GM19372 (cell line): Measurements from ENCODE around the gene BPTF.
"Not testable (repeated sequence)": the region's sequence is repeated elsewhere in the genome, so short reads cannot be mapped to it uniquely, and the experiment has no call there.

Experiments used
- ATAC-seq: cut with Tn5 transposase; IDR thresholded peaks from one replicate; pipeline ENCODE4 v1.9.1; 2021; ENCODE audit warnings: mild to moderate bottlenecking, low read depth, moderate library complexity; ENCODE audit not compliant: unreplicated experiment

The BPTF gene

DNA sequence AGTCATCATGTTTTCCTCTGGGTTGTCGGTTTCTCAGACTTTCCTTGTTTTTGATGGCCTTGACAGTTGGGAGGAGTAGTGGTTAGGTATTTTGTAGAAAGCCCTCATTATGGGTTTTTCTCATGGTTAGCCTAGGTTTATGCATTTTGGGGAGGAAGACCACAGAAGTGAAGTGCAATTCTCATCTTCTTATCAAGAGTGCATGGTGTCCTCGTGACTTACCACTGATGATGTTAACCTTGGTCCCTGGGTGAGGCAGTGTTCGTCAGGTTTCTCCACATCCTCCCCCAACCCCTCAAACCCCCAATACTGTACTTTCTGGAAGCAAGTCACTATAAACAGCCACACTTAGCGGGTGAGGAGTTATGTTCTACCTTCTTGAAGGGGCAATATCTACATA is 42.3 kb downstream of the BPTF start:
- no peak for ATAC-seq

DNA sequence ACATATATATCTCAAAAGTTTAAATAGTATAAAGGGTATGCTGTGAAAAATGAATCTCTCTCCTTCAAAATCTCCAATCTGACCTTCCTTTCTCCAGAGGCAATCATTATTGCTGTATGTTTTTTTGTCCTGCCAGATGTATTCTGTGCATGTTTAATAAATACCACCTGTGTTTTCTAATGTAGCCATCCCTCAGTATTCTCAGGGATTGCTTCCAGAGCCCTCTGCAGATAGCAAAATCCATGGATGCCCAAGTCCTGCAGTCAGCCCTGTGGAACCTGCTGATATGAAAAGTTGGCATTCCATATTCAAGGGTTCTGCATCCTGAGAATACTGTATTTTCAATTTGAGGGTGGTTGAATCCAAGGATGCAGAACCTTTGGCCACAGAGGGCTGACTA is 42.9 kb downstream of the BPTF start:
- no peak for ATAC-seq

DNA sequence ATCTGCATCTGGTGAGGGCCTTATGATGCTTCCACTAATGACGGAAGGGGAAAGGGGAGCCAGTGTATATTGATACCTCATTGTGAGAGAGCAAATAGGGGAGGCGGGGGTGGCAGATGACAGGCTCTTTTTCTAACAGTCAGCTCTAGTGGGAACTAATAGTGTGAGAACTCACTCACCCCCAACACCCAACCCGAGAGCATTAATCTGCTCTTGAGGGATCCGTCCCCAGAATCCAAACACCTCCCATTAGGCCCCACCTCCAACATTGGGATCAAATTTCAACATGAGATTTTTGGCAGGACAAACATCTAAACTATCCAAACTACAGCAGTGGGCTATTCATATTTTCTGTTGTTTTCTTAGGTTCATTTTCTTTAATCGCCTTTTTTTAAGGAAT is 54.4 kb downstream of the BPTF start:
- ATAC-seq: no peak

DNA sequence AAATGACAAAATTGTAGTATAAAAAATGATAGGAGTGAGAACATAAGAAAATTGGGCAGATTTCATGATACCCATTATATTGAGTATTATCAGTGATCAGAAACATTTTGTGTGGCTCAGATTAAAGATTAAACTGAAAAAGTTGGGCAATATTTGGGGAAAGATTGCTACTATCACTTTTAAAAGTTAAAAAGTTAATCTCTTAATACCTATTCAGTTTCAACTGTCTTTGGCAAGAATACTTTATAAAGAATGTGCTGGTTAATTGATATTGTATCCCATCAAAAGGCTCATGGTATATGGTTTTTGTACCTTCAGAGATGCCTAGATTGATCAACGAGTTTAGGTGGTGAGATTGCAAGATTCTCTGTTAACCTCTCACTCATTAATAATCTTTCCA is 55.8 kb downstream of the BPTF start:
- ATAC-seq: no peak

DNA sequence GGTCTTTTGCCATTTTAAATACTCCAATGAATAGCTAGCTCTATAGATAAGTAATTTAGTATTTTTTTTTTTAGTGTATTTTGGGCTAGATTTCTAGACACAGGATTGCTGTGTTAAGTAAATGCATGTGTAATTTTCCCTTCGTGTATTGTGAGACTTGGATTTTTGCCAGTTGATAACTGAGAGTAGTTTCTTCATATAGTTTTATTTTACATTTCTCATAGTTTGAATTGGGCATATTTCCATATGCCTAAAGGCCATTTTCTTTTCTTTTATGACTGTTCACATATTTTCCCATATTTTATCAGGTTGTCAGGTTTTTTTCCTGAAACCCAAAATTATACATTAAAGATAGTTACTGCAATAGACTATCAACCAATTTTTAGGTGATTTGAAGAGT is 59.4 kb downstream of the BPTF start:
- no peak for ATAC-seq

DNA sequence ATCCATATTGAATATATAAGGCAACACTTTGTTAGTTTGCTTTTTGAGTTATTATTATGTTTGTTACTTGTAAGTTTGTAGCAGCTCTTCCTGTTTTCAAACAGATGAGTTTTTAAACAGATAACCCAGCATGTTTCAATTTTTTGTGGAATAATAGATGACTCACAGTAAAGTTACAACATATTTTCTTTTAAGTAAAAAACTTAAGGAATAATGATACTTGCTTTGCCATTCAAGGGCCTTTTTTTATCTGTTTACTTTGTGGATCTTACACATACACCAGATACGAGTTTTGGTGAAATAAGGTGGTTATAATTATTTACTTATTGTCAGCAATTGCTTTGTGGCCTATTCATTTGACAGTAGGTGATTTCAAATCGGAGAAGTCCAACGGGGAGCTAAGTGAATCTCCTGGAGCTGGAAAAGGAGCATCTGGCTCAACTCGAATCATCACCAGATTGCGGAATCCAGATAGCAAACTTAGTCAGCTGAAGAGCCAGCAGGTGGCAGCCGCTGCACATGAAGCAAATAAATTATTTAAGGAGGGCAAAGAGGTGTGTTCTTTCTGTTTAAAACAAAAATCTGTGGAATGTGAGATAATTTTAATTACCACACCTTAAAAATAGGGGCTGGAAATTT is 66.3 kb downstream of the BPTF start:
- ATAC-seq: no peak

DNA sequence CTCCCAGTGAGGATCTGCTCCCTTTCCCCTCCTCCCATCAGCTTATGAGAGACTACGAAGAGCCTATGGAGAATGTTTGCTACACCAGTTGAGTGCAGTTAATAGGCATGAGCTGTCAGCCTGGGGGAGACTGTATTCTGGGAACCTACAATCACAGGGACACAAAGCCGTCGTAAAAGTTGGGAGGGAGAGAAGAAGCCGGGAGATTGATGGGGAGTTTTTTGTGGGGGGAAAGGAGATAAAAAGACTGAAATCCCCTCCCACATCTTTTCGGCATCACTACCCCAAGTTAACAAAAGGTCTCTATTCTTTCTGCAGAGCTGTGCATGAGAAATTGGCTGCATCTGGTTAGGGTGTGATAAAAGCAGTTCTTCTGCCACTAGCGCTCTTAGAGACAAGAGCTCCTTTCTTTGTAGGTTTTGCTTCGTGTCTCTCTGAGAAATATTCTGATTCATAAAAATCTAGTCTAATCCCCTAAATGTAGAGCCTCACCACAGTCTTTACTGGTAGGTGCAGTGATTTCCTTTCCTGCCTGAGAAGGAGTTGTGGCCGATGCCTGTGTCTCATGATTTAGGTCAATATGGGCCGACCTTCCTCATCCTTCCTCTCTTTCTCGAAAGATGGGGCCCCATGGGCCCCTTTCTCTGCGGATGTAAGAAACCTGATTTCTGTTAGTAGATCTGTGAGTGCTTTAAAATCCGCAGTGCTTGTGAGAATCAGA is 77.4 kb downstream of the BPTF start:
- no peak for ATAC-seq

DNA sequence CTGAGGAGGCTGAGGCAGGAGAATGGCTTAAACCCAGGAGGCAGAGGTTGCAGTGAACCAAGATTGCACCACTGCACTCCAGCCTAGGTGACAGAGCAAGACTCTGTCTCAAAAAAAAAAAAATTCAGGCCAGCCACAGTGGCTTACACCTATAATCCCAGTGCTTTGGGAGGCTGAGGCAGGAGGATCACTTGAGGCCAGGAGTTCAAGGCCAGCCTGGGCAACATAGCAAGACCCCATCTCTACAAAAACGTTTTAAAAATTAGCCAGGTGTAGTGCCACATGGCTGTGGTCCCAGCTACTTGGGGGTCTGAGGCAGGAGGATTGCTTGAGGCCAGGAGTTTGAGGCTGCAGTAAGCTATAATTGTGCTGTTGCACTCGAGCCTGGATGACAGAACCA is 80.0 kb downstream of the BPTF start:
- not testable (repeated sequence) for ATAC-seq

DNA sequence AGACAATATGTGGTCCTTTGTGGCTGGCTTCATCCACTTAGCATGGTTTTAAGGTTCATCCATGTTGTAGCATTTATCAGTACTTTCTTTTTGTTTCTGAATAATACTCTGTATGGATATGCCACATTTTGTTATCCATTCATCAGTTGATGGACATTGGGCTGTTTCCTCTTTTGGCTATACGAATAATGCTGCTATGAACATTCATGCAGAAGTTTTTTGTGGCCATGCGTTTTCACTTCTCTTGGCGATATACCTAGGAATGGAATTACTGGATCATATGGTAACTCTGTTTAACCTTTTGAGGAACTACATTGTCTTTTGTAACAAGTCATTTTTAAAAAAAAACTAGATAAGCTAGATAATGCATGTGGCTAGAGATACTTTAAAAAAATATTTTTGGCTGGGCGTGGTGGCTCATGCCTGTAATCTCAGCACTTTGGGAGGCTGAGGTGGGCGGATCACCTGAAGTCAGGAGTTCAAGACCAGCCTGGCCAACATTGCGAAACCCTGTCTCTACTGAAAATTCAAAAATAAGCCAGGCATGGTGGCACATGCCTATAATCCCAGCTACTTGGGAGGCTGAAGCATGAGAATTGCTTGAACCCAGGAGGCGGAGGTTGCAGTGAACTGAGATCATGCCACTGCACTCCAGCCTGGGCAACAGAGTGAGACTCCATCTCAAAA is 85.0 kb downstream of the BPTF start:
- ATAC-seq: not testable (repeated sequence)

DNA sequence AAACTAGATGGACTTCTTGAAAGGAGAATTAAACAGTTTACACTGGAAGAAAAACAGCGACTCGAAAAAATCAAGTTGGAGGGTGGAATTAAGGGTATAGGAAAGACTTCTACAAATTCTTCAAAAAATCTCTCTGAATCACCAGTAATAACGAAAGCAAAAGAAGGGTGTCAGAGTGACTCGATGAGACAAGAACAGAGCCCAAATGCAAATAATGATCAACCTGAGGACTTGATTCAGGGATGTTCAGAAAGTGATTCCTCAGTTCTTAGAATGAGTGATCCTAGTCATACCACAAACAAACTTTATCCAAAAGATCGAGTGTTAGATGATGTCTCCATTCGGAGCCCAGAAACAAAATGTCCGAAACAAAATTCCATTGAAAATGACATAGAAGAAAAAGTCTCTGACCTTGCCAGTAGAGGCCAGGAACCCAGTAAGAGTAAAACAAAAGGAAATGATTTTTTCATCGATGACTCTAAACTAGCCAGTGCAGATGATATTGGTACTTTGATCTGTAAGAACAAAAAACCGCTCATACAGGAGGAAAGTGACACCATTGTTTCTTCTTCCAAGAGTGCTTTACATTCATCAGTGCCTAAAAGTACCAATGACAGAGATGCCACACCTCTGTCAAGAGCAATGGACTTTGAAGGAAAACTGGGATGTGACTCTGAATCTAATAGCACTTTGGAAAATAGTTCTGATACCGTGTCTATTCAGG is 85.9 kb downstream of the BPTF start:
- ATAC-seq: no peak

DNA sequence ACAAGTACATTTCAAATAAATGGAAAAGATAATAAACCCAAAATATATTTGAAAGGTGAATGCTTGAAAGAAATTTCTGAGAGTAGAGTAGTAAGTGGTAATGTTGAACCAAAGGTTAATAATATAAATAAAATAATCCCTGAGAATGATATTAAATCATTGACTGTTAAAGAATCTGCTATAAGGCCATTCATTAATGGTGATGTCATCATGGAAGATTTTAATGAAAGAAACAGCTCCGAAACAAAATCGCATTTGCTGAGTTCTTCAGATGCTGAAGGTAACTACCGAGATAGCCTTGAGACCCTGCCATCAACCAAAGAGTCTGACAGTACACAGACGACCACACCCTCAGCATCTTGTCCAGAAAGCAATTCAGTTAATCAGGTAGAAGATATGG is 86.8 kb downstream of the BPTF start:
- ATAC-seq: no peak

DNA sequence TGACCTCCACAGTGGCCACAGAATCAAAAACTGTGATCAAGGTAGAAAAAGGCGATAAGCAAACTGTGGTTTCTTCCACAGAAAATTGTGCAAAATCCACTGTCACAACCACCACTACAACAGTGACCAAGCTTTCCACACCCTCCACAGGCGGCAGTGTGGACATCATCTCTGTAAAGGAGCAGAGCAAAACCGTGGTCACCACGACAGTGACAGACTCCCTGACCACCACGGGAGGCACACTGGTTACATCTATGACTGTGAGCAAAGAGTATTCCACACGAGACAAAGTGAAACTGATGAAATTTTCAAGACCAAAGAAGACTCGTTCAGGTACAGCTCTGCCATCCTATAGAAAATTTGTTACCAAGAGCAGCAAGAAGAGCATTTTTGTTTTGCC is 87.4 kb downstream of the BPTF start:
- ATAC-seq: no peak

DNA sequence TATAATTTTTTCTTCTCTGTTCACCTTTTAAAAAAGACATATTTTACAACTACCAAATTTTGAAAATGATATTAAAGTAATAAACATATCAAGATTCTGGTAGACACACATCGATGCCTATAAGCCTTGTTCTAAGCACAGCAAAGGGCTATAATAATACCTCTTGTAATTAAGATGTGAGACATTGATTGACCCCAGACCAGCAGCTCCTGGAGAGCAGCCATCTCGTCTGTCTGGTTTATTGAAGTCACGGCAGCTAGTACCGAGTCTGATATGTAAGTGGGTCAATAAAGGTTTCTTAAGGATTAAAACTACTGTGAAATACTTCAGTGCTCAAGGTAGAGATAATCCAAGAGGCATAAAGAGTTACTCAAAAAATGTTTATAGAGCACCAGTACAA is 94.9 kb downstream of the BPTF start:
- no peak for ATAC-seq

DNA sequence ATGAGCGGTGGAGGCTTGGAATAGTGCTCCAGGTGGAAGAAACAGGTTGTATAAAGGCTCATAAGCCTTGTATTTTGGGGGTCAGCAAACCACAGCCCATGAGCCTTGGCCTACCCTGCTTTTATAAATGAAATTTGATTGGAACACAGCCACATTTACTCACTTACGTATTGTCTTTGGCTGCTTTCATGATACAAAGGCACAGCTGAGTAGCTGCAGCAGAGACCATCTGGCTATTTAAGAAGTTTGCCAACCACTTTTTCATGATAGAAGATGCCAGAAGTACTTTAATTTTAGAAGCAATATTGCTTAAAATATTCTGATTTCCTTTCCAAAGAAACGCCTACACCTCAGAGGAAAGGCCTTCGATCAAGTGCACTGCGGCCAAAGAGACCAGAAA is 97.2 kb downstream of the BPTF start:
- ATAC-seq: no peak

DNA sequence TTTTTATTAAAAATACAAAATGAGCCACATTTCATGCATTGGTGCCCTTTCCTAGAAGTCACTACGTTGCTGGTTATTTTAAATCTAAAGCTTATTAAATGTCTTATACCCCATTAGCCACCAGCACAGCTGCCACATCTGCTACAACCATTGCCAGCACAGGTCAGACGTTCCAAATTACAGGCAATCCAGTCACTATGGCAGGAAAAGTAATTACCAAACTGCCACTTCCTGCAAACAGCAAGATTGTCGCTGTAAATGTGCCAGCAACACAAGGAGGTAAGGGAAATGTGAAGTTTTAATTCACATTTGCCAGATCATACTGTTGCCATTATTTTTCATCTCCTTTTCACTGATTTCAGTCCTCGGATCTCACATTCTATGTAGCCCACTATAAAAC is 103.5 kb downstream of the BPTF start:
- not testable (repeated sequence) for ATAC-seq

DNA sequence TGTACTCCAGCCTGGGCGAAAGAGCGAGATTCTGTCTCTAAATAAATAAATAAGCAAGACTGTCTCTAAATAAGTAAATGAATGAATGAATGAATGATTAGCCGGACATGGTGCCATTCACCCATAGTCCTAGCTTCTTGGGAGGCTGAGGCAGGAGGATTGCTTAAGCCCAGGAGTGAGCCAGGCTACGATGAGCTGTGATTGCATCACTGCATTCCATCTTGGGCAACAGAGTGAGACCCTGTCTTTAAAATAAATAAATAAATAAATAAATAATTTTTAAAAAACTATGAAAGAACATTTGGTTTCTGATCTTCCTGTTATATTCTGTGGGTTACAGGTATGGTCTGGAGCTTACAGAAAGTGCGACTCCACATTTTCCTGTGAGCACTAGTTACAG is 105.9 kb downstream of the BPTF start:
- no peak for ATAC-seq

DNA sequence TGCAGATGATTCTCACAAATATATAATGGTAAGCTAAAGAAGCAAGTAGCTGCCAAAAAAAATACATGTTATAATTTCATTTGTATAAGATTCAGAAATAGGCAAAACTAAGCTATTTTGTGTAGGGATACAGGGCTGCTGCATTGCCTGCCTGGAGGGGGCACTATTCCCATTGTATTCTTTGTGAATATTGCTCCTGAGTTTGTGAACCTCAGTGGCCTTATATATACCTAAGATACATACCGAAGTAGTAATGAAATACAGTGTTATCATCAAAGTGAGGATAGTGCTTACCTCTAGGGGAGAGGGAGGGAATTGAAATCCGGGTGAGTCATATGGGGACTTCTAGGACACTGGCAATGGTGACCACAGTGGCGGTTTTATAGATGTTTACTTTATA is 117.5 kb downstream of the BPTF start:
- no peak for ATAC-seq

DNA sequence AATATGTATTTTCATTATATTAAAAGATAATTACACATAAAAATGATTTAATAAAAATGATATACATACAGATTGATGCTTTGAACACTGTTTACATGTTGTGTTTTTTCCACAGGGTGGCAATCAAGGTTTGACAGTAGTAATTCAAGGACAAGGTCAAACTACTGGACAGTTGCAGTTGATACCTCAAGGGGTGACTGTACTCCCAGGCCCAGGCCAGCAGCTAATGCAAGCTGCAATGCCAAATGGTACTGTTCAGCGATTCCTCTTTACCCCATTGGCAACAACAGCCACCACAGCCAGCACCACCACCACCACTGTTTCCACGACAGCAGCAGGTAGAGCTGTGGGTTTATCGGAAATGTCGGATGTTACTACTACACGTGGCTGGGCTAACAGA is 118.7 kb downstream of the BPTF start:
- ATAC-seq: no peak

DNA sequence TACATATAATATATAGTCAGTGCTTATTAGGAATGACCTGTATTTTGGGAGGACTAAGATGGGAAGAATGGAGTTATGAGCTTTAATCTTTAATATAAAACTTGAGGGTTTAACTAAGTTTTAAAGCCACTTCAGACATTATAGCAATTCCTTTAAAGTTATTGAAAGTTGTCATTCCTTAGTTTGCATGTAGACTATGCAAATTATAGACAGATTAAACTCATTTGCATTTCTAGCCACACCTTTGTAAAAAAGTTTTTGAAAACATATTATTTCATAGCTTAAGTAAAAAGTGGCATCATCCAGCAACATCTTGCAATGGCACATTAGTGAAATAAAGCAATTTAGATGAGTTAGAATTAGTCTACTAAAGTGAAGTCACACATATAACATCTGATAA is 121.2 kb downstream of the BPTF start:
- ATAC-seq: no peak

DNA sequence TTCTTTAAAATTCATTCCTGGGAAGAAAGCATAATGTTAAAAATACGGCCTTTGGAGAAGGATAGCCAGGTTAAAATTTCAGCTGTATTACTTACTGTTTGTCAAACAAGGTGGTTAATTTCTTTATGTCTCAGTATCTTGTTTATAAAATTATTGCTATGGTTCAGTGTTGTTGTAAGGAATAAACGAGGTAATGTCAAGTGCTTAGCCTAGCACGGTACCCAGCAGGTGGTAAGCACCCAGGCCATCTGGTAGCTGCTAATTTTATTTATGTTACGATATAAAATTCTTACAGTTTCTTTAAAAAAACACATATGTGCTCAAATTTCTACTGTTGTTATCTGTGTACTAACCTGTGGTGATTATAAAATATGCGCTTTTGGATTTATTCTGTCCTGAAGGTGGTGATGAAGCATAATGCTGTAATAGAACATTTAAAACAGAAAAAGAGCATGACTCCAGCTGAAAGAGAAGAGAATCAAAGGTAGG is 122.1 kb downstream of the BPTF start:
- ATAC-seq: no peak

DNA sequence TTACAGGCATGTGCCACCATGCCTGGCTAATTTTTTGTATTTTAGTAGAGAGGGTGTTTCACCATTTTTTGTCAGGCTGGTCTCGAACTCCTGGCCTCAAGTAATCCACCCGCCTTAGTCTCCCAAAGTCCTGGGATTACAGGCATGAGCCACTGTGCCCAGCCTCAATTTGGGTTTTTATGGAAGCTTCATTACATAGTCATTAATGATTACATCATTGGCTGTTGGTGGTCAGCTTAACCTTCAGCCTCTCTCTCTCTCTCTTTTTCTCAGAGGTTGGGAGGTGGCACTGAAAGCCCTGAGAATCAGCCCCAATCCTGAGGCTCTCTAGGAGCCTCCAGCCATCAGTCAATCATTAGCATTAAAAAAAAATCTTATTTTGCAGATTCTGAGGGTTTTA is 125.6 kb downstream of the BPTF start:
- ATAC-seq: no peak
